ENCODE data around the gene KRTCAP2. TPM values are rescaled to one million over a fixed set of nuclear protein-coding genes. Genes with fewer than 3 reads are reported as not detected.

The KRTCAP2 gene
- total and polyA plus RNA-seq, 10 of the 15 experiments (the other 5 are each of a cell fraction or from before 2014, with no cell fraction given): 61.3 to 238 (median 141) TPM

- RAD21 ChIA-PET (ENCODE audit: unreplicated experiment): interaction anchor here (1.1 to 4.8 kb wide), 8 partner anchors 10 to 149 kb away, joined by 4 to 77 read pairs (median 6); partner anchors contain the start of gene THBS3
- intact Hi-C loops (cut with micrococcal nuclease; ENCODE audit: unreplicated experiment) (no loop called here), in situ Hi-C loops (cut with MboI) (no loop called here)
- TF ChIP-seq, protein P1, sequence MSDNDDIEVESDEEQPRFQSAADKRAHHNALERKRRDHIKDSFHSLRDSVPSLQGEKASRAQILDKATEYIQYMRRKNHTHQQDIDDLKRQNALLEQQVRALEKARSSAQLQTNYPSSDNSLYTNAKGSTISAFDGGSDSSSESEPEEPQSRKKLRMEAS (IDR thresholded peaks at IDR 0.05; ENCODE audit: low read depth, low read length): no peak
- TF ChIP-seq, protein P2, sequence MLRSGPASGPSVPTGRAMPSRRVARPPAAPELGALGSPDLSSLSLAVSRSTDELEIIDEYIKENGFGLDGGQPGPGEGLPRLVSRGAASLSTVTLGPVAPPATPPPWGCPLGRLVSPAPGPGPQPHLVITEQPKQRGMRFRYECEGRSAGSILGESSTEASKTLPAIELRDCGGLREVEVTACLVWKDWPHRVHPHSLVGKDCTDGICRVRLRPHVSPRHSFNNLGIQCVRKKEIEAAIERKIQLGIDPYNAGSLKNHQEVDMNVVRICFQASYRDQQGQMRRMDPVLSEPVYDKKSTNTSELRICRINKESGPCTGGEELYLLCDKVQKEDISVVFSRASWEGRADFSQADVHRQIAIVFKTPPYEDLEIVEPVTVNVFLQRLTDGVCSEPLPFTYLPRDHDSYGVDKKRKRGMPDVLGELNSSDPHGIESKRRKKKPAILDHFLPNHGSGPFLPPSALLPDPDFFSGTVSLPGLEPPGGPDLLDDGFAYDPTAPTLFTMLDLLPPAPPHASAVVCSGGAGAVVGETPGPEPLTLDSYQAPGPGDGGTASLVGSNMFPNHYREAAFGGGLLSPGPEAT (IDR thresholded peaks at IDR 0.05; ENCODE audit: low read depth): no peak
- no peak for TF ChIP-seq RAD51 (IDR thresholded peaks at IDR 0.05)
- peaks cover 12% of the 10 kb centered on the region for H3K79me2 ChIP-seq (ENCODE audit: control insufficient read depth, insufficient read depth, low read length)
- no peak for FAIRE-seq
- peaks cover 26% of the 10 kb centered on the region for H3K4me1 ChIP-seq (ENCODE audit: control insufficient read depth, insufficient read depth, low read length)
- no peaks in the 10 kb centered on the region; the same call in 2 of the 3 replicates for H3K9me3 ChIP-seq (replicated peaks; ENCODE audit: control insufficient read depth, insufficient read depth, low read length)
- no TSS peak for BruUV-seq (replicated peaks)
- SMC1A ChIA-PET (ENCODE audit: uncharacterized antibody, unreplicated experiment): interaction anchor here (0.9 to 4.7 kb wide), 5 partner anchors 10 to 51 kb away, joined by 3 to 46 read pairs (median 6); no protein-coding TSS in a partner anchor
- CTCF ChIA-PET: interaction anchor here (0.9 to 12.1 kb wide), 16 partner anchors 10 to 90 kb away, joined by 3 to 284 read pairs (median 5); a partner anchor contains a TSS
- H3K9ac ChIP-seq (ENCODE audit: control insufficient read depth, insufficient read depth, low read length): no peak overlapping the region
- DNase-seq (ENCODE audit: low read depth, low spot score): no peak
- H4K20me1 ChIP-seq (ENCODE audit: control insufficient read depth, insufficient read depth): no peaks in the 10 kb centered on the region
- POLR2A ChIA-PET: interaction anchor here (0.5 to 7.4 kb wide), 6 partner anchors 8 to 191 kb away, joined by 3 to 77 read pairs (median 7); no protein-coding TSS in a partner anchor
- peaks cover 0 to under 1% of the 10 kb centered on the region in 2 experiments; a peak in 1 of 4 replicates for H3K36me3 ChIP-seq (ENCODE audit: control insufficient read depth in 2 of 2, insufficient read depth in 2 of 2, low read length in 1 of 2)
- H3K27ac ChIP-seq (ENCODE audit: control insufficient read depth, insufficient read depth): no peak overlapping the region
- WGBS (ENCODE audit: insufficient coverage, insufficient replicate concordance, low lambda C conversion rate, missing lambda C conversion rate): 62% methylated on average over 12 of the region's 12 CpGs
- no peak overlapping the region for H2AFZ ChIP-seq (ENCODE audit: control insufficient read depth, low read depth, low read length)
- H3K4me2 ChIP-seq (ENCODE audit: control insufficient read depth, insufficient read depth): no peak overlapping the region
- no peaks in the 10 kb centered on the region for H3K27me3 ChIP-seq (replicated peaks in 1 of 2; ENCODE audit: control insufficient read depth in 2 of 2, insufficient read depth in 2 of 2, low read length in 1 of 2)
- no peak overlapping the region for H3K4me3 ChIP-seq
- ATAC-seq: no peak
Measured at GRCh38 chr1:155175281-155175926, 2.3 kb upstream of the KRTCAP2 start.

All from GM12878 (cell line).